ENCODE measurements around the gene BSX. TPM values are rescaled to one million over a fixed set of nuclear protein-coding genes. Genes with fewer than 3 reads are reported as not detected.
A peak's percentile ranks its signal among the peaks of the same experiment; 100 is the strongest.

The BSX gene
- polyA plus RNA-seq, 5 donors, result not detected

DNA sequence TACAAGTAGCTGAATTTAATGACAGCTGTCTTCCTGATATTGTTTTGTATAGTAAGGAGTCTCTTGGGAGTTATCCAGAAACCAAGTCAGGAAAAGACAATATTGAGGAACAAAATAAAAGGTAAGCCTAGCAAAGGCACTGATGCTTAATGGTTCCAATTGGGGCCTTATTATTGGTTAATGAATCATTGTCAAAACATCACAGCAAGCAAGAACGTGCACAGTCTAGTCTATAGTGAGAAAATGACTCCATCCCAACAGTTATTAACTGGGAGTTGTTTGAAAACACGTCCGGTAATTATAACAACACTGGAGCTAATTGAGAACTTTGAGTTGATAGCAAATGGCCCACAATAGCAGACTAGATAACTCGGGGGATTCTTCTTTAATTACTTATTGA, 17.7 kb downstream of the BSX start:
- no peak for DNase-seq

DNA sequence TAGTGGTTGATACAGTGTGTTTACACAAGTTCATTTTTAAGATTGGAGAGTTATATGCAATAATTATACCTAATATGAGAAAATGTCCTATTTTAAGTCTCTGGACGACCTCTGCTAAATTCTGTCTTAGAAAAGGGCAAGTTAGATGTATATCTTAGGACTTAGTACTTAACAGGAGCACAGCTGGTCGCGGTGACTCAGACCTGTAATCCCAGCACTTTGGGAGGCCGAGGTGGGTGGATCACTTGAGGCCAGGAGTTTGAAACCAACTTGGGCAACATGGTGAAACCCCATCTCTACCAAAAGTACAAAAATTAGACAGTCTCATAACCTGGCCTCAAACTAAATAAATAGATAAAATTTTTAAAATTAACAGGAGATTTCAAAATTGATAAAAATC, 27.2 kb downstream of the BSX start:
- no peak for DNase-seq

DNA sequence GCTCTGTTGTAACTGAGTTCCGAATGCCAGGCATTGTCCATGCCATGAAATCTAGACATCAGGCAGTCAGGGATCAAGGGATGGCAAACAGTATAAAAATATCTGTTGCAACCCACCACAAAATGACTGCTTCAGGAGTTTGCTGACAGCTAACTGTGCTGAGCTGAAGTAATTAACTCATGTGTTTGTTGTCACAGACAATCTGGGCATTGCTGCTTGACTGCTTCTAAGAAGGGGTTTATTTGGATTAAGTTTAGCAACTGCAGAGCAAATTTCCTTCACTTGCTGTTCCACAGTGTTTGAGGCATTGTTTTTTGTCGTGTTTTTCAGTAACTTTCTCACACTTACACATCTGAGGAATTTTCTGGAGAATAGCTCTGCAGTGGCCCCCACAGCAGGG, 30.4 kb downstream of the BSX start:
- DNase-seq, result no peak

DNA sequence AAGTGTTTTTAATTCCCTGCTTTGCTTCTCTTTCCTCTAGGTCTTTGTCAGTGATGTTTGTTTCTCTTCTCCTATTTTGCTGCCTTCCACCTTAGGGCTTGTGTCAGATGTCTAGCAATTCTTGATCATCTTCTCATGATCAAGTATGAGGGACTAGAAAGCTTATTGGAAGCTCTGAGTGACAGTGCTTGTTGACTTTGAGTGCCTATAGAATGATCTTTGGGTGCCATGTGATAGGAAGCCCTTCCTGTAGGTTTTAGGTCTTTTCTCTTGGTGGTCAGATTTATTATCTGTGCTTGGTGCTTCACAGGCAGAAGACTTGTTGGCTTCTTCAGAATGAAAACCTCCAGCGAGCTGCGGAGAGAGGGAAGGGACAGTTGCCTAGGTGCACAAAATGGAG, 43.1 kb downstream of the BSX start:
- no peak for DNase-seq

DNA sequence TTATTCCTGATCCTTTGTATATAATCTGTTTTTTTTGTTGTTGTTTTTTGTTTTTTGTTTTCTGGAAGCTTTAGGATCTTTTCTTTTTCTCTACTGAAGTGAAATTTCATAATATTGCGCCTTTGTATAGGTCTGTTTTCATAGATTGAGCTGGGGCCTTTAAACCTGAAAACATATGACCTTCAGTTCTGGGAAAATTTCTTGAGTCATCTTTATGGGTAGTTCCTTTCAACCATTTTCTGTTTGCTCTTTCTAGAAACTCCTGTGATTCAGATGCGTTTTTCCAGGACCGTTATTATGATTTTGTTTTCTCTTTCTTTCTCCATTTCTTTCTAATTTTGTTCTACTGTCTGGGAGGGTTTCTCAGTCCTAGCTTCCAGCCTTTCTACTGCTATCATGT, 43.7 kb downstream of the BSX start:
- DNase-seq, result no peak

DNA sequence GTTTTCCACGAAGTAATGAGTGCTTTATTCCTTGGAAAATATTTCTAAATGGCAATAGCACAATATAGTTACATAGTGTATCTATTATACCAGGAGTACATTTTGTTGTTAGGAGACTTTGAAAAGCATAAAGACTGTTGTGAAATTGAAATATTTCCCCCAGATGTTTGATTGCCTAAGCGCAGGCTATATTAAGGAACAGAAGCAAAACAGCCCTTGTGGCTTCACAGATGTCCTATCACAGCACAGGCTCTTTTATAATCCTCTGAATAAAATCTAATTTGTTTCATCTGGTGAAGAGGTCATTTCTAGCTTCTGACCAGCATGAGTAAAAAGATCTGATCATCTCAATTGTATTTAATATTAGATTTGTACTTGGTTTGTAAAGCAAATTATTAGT, 48.2 kb downstream of the BSX start:
- DNase-seq, result peak in 1 of 2 donors; percentile 41

DNA sequence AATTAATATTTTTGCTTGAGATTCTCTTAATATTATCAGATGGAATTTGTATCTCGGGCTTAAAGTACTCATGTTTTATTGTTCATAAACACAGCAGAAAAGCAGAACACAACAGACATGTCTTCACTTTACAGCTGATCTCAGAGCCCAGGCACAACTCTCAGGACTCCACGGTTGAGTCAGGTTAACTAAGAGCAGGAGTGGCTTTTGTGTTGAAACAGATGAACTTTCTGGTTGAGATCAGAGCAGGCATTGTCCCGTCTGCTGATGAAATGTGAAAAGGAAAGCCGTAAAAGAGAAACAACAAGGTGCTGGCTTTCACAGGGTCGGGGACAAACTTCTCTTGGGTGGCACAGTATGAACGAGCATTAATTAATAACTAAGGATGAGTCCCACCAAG, 50.1 kb downstream of the BSX start:
- DNase-seq, result no peak

Other genes with a start within 250 kb of the BSX start
- under 1 TPM; 0.09 to 0.50 (median 0.21) TPM for gene CRTAM, start 143.3 kb downstream of the BSX start, polyA plus RNA-seq (ENCODE audit: insufficient read depth in 1 of 5, insufficient read length in 5 of 5, low replicate concordance in 1 of 5)
- 10 to 100 TPM in 1 of 5 donors, 1 to 10 TPM in 4; 5.8 to 10.4 (median 8.6) TPM for gene JHY, start 99.1 kb downstream of the BSX start, polyA plus RNA-seq (ENCODE audit: insufficient read depth in 1 of 5, insufficient read length in 5 of 5, low replicate concordance in 1 of 5)
- 1,000 to 10,000 TPM in 4 of 5 donors, 100 to 1,000 TPM in 1; 808 to 1,348 (median 1,168) TPM for gene HSPA8, start 80.3 kb upstream of the BSX start, polyA plus RNA-seq (ENCODE audit: insufficient read depth in 1 of 5, insufficient read length in 5 of 5, low replicate concordance in 1 of 5)
- 10 to 100 TPM; 15.0 to 18.6 (median 17.3) TPM for gene CLMP, start 213.4 kb upstream of the BSX start, polyA plus RNA-seq (ENCODE audit: insufficient read depth in 1 of 5, insufficient read length in 5 of 5, low replicate concordance in 1 of 5)

Data from right lung (tissue), 5 donors.